ENCODE measurements around the gene CLEC2A. TPM values are rescaled to one million over a fixed set of nuclear protein-coding genes. Genes with fewer than 3 reads are reported as not detected.
"Not testable (repeated sequence)": the region's sequence is repeated elsewhere in the genome, so short reads cannot be mapped to it uniquely, and the experiment has no call there.

CLEC2A gene
- polyA plus RNA-seq, 5 donors: not detected

- DNase-seq: no peak
These were observed 50.2 kb downstream of the CLEC2A start for GRCh38 chr12:9881988-9882387.

GRCh38 chr12:9881246-9881645, 50.9 kb downstream of the CLEC2A start, which contains the start of gene KLRF2:
TSS of gene KLRF2 (plus strand) at chr12:9881489. CDS start at chr12:9881596, 107 bp downstream.
- DNase-seq: no peak

- no peak for DNase-seq
These were observed 51.6 kb downstream of the CLEC2A start for GRCh38 chr12:9880532-9881078.

- DNase-seq: not testable (repeated sequence)
These were observed 56.0 kb downstream of the CLEC2A start for GRCh38 chr12:9876120-9876519.

- no peak for DNase-seq
These were observed 59.4 kb downstream of the CLEC2A start for GRCh38 chr12:9872742-9873141.

- no peak for DNase-seq
These were observed 60.0 kb downstream of the CLEC2A start for GRCh38 chr12:9872162-9872561.

GRCh38 chr12:9870286-9870866, 61.8 kb downstream of the CLEC2A start:
- DNase-seq: peak in 1 of 2 donors; percentile 22

GRCh38 chr12:9869307-9870161, 62.6 kb downstream of the CLEC2A start, which contains the start of gene CLEC2B:
TSS of gene CLEC2B (minus strand) at chr12:9869354.
- peak; percentile 59 to 65 for DNase-seq

GRCh38 chr12:9868951-9869306, 63.2 kb downstream of the CLEC2A start:
- no peak for DNase-seq

GRCh38 chr12:9868311-9868801, 63.8 kb downstream of the CLEC2A start:
- DNase-seq: peak in 1 of 2 donors; percentile 15

GRCh38 chr12:9867531-9867930, 64.6 kb downstream of the CLEC2A start:
- DNase-seq: peak in 1 of 2 donors; percentile 15

GRCh38 chr12:9866860-9867269, 65.3 kb downstream of the CLEC2A start:
- no peak for DNase-seq

GRCh38 chr12:9864913-9865675, 67.1 kb downstream of the CLEC2A start:
- no peak for DNase-seq

Other genes with a start within 250 kb of the CLEC2A start
- gene CLECL1, start 199.3 kb downstream of the CLEC2A start, polyA plus RNA-seq (ENCODE audit: insufficient read depth in 1 of 5, insufficient read length in 5 of 5, low replicate concordance in 1 of 5): under 1 TPM; 0.24 to 0.68 (median 0.47) TPM
- 1 to 10 TPM; 3.9 to 6.0 (median 4.9) TPM for gene CD69, start 171.5 kb downstream of the CLEC2A start, polyA plus RNA-seq (ENCODE audit: insufficient read depth in 1 of 5, insufficient read length in 5 of 5, low replicate concordance in 1 of 5)
- gene KLRF1, start 104.9 kb downstream of the CLEC2A start, polyA plus RNA-seq (ENCODE audit: insufficient read depth in 1 of 5, insufficient read length in 5 of 5, low replicate concordance in 1 of 5): 1 to 10 TPM in 4 of 5 donors, under 1 TPM in 1; 0.85 to 2.5 (median 1.1) TPM
- gene CLEC2B, start 63.0 kb downstream of the CLEC2A start, polyA plus RNA-seq (ENCODE audit: insufficient read depth in 1 of 5, insufficient read length in 5 of 5, low replicate concordance in 1 of 5): 10 to 100 TPM; 19.3 to 39.0 (median 24.1) TPM
- not detected for gene KLRF2, start 50.9 kb downstream of the CLEC2A start, polyA plus RNA-seq (ENCODE audit: insufficient read depth in 1 of 5, insufficient read length in 5 of 5, low replicate concordance in 1 of 5)
- 1 to 10 TPM in 3 of 5 donors, under 1 TPM in 2; 0.55 to 2.1 (median 1.2) TPM for gene CLEC12A, start 39.0 kb upstream of the CLEC2A start, polyA plus RNA-seq (ENCODE audit: insufficient read depth in 1 of 5, insufficient read length in 5 of 5, low replicate concordance in 1 of 5)
- 1 to 10 TPM; 1.3 to 3.0 (median 2.5) TPM for gene CLEC1B, start 66.8 kb upstream of the CLEC2A start, polyA plus RNA-seq (ENCODE audit: insufficient read depth in 1 of 5, insufficient read length in 5 of 5, low replicate concordance in 1 of 5)
- gene CLEC12B, start 78.3 kb upstream of the CLEC2A start, polyA plus RNA-seq (ENCODE audit: insufficient read depth in 1 of 5, insufficient read length in 5 of 5, low replicate concordance in 1 of 5): under 1 TPM in 4 of 5 donors, not detected in 1; 0.07 to 0.42 (median 0.29) TPM
- 1 to 10 TPM; 1.3 to 2.5 (median 1.8) TPM for gene CLEC9A, start 98.3 kb upstream of the CLEC2A start, polyA plus RNA-seq (ENCODE audit: insufficient read depth in 1 of 5, insufficient read length in 5 of 5, low replicate concordance in 1 of 5)
- 10 to 100 TPM; 18.5 to 24.4 (median 19.9) TPM for gene CLEC1A, start 166.6 kb upstream of the CLEC2A start, polyA plus RNA-seq (ENCODE audit: insufficient read depth in 1 of 5, insufficient read length in 5 of 5, low replicate concordance in 1 of 5)
- gene CLEC7A, start 197.8 kb upstream of the CLEC2A start, polyA plus RNA-seq (ENCODE audit: insufficient read depth in 1 of 5, insufficient read length in 5 of 5, low replicate concordance in 1 of 5): 1 to 10 TPM; 2.4 to 3.7 (median 2.8) TPM
- 1 to 10 TPM in 2 of 5 donors, under 1 TPM in 3; 0.31 to 1.8 (median 0.54) TPM for gene OLR1, start 239.8 kb upstream of the CLEC2A start, polyA plus RNA-seq (ENCODE audit: insufficient read depth in 1 of 5, insufficient read length in 5 of 5, low replicate concordance in 1 of 5)
- gene TMEM52B, start 246.7 kb upstream of the CLEC2A start, polyA plus RNA-seq (ENCODE audit: insufficient read depth in 1 of 5, insufficient read length in 5 of 5, low replicate concordance in 1 of 5): under 1 TPM; 0.11 to 0.82 (median 0.22) TPM